HG03025 (cell line): Measurements from ENCODE around the gene HIP1R.

Experiments
- ATAC-seq: cut with Tn5 transposase; IDR thresholded peaks from one replicate; pipeline ENCODE4 v1.9.1; 2021; ENCODE audit warnings: mild to moderate bottlenecking, moderate library complexity; ENCODE audit not compliant: unreplicated experiment, low FRiP score

Gene HIP1R

DNA sequence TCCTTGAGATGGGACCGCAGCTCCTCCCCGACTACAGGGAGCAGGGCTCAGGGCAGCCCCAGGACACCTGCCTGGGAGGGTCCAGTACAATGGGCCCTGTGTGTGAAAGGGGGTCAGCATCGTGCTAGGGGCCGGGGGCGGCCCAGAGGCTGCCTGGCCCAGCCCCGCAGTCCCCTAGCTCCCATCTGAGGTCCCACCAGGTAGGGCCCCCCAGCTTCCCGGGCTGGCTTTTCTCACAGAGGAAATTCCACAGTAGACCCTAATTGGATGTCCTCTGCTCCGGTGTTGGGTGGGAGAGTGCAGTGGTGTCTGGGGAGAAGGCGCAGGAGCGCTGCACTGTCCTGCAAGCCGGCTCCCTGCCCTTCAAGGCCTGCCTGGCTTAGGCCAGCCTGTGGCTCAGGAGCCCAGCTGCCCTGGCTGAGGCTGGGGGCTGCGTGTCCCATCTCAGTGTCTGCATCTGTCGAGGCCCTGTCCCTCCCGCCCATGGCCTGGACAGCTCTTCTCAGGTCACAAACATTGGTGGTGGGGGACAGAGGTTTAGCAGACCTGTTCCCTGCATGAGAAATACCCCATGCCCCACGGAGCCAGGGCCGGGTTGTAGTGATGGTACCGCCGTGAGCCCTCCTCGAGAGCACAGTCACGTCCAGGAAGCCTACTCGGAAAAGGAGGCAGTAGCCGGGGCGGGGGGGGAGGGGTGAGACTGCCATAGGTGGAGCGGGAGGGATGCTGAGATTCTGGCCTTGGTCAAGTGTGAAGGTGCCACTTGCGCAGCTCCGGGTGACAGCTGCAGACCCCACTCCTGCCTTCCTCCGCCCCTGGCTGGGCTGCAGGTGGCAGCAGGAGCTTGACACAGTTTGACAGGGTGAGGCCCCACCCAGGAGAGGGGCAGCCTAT, 11.6 kb downstream of the HIP1R start:
- ATAC-seq = no peak

GRCh38 chr12:122847516-122847836, 12.2 kb downstream of the HIP1R start:
- no peak for ATAC-seq

DNA sequence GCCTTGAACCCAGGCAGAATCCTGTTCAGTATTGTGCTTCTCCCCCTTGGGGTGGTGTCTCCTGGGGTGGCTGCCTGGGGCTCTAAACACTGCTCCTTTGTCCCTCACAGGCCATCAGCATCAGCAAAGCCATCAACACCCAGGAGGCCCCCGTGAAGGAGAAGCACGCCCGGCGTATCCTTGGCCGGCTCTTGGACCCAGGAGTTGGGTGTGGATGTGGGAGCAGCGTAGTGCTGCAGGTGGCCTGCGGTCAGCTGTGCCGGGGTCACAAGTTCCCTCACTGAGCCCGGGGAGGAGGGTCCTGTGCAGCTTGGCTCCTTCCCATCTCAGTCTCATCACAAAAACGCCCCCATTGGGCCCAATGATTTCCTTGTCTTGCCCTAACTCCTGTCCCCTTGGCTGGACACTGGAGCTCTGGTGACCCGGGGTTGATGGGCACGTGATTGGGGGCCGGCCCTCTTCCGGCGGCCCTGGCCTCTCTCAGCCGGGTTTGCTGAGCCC, 12.7 kb downstream of the HIP1R start:
- no peak for ATAC-seq

- ATAC-seq = no peak
Measured at GRCh38 chr12:122848471-122849351, 13.5 kb downstream of the HIP1R start.

DNA sequence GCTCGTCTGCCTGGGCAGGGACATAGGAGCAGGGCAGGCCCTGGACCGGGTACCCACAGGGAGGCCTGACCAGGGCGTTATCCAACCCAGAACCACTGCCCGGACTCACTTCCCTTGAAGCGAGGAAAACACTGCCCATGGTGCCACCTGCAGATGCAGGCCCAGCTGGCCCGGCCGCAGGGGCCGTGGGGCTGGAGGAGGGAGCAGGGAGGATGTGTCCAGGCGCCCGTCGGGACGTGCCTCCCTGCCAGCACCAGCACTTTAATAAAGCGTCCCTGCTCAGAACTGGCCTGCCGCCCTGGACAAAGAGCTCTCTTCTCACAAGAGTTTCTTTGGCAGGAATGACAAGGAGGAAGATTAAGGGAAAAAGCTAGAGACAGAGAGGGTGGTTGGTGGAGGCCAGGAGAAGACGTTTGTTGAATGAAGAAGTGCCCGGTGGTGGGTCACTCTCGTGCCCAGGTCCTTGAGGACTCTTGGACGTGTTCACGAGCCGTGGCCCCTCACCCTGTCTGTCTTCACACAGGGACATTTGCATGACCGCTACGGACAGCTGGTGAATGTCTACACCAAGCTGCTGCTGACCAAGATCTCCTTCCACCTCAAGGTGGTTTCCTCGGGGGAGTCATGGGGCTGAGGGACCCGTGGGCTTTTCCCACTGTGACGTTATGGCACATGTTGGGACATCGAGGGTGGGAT, 14.2 kb downstream of the HIP1R start:
- ATAC-seq = no peak

GRCh38 chr12:122850048-122850445, 14.8 kb downstream of the HIP1R start:
- no peak for ATAC-seq

DNA sequence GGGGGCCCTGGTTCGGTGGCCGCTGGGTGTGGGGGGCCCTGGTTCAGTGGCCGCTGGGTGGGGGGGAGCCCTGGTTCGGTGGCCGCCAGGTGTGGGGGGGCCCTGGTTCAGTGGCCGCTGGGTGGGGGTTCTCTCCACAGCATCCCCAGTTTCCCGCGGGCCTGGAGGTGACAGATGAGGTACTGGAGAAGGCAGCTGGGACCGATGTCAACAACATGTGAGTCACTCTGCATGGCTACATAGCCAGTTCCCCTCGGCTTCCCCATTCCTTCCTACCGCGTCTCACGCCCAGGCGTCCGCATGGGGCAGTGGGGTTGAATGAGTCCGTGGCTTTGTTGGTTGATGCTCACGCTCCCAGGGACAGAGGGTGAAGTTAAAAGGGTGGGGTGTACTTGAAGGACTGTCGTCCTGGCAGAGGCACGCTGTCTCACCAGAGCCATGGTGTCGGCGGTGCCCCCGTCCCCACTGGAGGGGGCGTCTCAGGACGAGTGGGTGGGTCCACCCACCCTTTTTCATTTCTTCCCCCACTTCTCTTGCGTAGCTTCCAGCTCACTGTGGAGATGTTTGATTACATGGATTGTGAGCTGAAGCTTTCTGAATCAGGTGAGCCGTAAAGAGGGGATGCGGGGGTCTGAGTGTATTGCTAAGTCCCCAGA, 15.6 kb downstream of the HIP1R start:
- no peak for ATAC-seq

DNA sequence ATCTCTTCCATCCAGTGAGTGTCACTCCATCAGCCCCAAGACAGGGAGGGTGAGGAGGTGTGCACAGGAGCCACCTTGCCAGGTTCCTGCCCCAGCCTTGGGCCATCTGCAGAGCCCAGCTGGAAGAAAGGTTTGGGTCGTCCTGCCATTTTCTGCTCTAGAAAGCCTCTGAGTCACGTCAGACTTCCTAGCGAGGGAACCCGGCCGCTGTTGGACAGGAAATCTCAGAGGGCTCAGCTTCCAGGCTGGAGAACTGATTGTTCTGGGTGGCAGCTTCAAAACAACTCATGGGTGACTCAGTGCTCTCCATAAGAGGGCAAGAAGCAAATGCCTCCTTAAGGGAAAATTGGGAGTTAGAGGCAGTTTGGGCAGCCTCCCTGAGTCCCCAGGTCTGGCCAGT, 16.6 kb downstream of the HIP1R start:
- ATAC-seq = no peak

DNA sequence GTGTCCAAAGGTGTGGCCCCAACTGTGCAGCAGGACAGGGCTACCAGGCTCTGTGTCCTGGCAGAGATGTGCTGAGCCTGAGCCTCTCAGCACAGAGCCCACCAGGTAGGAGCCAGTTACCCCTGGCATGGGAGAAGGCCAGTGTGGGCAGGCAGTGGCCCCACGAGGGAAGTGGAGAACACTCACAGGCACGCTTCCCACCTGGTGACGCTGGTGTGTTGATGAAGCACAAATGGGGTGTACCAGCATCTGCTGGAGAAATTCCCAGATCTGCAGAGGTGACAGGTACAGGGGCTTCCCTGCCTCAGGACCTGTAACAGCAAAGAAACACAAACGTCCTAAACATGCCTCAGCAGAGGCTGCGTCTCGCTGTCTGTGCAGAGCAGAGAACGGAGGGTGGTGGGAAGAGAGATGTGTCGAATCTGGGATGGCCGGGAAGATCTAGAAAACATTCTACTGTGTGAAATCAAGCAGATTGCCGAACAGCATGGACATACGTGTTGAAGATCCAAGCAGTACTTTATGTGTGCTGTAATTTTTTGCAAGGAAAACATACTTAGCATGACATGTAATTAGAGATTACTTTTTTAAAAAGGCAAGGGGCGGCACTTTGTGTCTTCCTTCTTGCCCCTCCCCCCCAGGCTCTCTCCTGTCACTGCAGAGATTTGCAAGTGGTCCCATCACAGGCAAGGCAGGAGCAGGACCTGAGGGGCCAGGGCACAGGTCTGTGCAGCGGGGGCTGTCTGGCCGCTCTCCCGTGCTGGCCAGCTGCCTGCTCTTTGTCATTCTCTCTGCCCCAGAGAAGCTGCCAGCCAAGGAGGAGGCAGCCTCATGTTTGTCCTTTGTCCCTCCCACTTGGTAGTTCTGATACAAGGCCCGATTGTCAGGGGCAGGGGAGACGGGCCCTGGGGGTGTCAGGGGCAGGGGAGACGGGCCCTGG, 17.3 kb downstream of the HIP1R start:
- ATAC-seq = no peak

- no peak for ATAC-seq
Measured at GRCh38 chr12:122853582-122854245, 18.5 kb downstream of the HIP1R start.

DNA sequence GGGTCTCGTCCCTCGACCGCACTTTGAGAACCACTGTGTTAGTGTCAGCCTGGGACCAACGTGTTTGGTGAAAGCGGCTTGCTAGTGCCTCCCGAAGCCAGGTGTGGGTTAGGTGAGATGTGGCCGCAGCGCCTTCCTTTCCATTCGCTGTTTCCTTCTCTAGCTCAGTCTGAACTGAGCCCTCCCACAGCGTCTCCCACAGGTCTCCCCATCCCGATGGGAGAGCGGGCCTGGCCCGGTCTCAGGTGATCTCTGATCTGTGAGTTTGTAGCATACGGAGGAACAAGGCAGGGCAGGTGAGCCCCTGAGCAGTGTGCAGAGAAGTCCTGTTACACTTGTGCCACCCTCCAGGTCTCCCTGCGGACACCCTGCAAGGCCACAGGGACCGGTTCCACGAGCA, 19.3 kb downstream of the HIP1R start:
- no peak for ATAC-seq

- no peak for ATAC-seq
Measured at GRCh38 chr12:122855071-122855829, 20.0 kb downstream of the HIP1R start.

- no peak for ATAC-seq
Measured at GRCh38 chr12:122855928-122856831, 20.9 kb downstream of the HIP1R start.

DNA sequence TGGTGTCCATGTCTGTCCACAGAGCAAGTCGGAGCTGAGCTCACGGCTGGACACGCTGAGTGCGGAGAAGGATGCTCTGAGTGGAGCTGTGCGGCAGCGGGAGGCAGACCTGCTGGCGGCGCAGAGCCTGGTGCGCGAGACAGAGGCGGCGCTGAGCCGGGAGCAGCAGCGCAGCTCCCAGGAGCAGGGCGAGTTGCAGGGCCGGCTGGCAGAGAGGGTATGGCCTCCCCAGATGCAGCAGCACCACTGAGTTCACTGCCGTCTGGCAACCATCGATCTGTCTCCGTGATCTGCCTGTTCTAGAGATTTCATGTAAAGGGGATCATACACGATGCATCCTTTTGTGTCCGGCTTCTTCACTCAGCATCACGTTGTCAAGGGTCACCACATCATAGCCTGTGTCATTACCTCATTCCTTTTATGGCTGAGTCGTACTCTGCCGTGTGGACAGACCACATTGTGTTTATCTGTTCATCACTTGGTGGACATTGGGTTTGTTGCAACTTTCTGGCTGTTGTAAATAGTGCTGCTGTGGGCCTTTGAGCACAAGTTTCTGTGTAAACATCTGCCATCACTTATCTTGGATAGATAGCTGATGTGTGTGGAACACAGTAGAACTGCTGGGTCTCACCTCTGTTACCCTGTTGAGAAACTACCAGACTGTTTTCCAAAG, 21.9 kb downstream of the HIP1R start:
- no peak for ATAC-seq

- no peak for ATAC-seq
Measured at GRCh38 chr12:122858171-122858570, 22.9 kb downstream of the HIP1R start.

GRCh38 chr12:122858591-122859302, 23.5 kb downstream of the HIP1R start:
- ATAC-seq = no peak
